GM10266 (cell line): ENCODE measurements around the gene PATJ.

Experiments
- DNase-seq: peaks from one replicate; pipeline ENCODE4 v3.0.0; 2012; ENCODE audit errors: extremely low spot score
- TF ChIP-seq, protein P1 (sequence below): IDR thresholded peaks from 2 replicates; pipeline ENCODE4 v1.5.1; 2012; ENCODE audit warnings: mild to moderate bottlenecking, low read depth; ENCODE audit not compliant: control insufficient read depth, insufficient read depth; ENCODE audit errors: missing control alignments

PATJ gene

DNA sequence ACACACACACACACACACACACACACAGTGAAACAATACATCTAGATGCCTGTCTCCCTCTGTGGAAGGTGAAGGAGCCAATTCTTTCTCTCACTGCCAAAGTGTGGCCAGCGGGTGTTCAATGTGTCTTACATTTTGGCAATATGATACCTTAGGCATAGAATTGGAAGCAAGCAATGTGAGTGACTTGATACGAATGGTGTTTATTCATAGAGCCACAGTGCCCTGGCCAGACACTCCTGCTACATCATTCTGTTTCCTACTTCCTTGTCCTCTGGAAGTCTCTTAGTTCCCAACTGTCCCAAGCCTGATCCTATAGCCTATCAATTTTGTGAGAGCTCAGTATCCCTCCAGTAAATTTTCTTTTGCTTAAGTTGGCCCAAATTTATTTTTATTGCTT lies 282.4 kb downstream of the PATJ start:
- DNase-seq = no peak
- TF ChIP-seq, protein P1, sequence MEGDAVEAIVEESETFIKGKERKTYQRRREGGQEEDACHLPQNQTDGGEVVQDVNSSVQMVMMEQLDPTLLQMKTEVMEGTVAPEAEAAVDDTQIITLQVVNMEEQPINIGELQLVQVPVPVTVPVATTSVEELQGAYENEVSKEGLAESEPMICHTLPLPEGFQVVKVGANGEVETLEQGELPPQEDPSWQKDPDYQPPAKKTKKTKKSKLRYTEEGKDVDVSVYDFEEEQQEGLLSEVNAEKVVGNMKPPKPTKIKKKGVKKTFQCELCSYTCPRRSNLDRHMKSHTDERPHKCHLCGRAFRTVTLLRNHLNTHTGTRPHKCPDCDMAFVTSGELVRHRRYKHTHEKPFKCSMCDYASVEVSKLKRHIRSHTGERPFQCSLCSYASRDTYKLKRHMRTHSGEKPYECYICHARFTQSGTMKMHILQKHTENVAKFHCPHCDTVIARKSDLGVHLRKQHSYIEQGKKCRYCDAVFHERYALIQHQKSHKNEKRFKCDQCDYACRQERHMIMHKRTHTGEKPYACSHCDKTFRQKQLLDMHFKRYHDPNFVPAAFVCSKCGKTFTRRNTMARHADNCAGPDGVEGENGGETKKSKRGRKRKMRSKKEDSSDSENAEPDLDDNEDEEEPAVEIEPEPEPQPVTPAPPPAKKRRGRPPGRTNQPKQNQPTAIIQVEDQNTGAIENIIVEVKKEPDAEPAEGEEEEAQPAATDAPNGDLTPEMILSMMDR = no peak

DNA sequence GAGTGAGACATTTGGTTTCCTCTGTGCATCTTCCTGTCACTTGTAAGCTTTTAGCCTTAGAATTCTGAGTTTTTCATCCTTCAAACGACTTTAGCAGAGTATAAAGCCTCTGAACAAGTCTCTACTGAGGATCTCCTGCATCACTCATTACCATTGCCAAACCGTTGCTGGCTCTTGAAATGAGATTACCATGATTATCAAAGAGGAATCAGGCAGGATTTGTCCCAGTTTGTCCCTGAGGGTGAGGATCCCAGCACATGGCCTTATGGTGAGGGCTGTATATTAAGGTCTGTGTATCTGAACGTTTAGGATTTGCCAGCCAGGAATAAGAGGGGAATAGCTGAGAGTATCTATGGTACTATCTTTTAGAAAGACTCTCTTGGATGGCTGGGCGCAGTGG lies 282.9 kb downstream of the PATJ start:
- TF ChIP-seq, protein P1 = no peak

DNA sequence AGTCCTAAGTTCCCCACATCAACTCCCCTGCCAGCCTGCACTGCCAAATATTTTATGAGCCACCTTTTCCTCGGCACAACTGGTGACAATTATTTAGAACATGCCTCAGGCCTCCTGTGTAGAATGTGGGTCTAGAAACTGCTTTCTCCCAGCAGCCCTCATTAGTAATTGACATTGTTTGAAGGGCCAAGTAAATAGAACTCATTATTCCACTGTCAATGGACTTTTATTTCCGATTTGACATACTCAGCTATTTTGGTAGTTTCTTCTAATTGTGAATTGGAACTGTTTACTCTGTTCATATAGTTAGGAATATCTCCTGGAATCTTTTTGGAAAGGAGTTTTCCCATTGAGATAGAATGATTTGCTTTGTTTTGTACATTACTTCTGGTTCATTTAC lies 283.6 kb downstream of the PATJ start:
- DNase-seq = no peak
- TF ChIP-seq, protein P1 = no peak

More for the DNA sequence above, 282.9 kb downstream of the PATJ start:
- DNase-seq = no peak

GRCh38 chr1:62029704-62030103 lies 287.4 kb downstream of the PATJ start:
- TF ChIP-seq, protein P1 = no peak
- DNase-seq = no peak

DNA sequence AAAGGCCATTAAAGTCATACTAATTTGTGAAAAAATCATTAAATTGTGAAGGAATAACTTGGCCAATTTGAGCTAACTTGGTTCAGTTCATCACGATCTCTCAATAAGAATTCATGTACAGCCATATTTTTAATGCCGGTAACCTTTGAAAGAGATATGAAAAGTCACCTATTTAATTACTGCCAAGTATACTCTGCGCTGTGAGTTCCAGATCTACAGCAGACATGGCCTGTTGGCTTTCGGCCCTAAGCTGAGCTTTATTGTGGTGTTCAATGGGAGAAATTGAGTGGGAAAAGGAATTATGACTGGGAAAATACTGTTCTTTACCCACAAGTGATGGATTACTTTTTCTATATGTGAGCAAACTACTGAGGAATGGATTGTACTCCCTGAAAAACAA lies 292.5 kb downstream of the PATJ start:
- no peak for DNase-seq
- TF ChIP-seq, protein P1 = no peak

DNA sequence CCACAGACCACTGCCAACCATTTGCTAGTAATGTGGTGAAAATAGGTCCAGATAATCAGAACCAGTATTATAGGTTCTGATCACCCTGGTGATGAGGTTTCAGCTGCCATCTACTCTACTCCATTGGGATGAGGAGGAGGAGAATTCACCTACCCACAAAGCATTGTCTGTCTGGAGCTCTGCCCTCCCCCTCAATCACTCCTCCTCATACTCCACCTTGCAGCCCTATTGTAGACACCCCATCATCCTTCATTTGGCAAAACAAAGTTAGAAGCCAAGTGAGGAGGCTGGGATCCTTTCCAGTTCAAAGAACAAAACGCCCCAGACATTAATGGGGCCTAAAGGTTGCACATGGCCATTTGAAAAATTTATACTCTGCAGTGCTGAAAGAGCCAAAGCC lies 295.0 kb downstream of the PATJ start:
- no peak for DNase-seq
- TF ChIP-seq, protein P1 = no peak

DNA sequence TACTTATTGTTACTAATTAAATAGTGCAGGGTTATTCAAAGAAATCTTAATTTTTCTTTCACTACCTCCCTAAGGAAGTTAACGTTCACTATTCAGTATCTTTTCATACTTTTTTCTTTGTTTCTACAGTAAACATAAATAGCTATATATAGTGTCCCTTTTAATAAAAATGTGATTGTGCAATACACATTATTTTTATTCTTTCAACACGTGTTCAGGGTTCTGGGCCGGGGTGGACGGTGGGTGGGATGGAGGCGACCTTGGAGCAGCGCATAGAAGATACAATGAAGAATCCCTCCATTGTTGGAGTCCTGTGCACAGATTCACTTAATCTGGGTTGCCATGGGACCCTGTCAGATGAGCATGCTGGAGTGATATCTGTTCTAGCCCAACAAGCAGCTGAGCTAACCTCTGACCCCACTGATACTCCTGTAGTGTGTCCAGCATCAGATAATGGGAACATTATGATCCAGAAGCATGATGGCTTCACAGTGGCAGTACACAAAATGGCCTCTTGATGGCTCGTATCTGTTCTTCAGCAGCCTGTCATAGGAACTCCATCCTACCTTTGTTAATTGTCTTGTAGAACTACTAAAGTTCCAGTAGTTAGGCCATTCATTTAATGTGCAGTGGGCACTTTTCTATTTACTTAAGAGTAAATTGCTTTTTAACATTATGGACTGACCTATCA lies 296.5 kb downstream of the PATJ start:
- DNase-seq = no peak
- TF ChIP-seq, protein P1 = peak; percentile 7
